PC-3 (cell line): ENCODE measurements around the gene TUBB1. TPM values are rescaled to one million over a fixed set of nuclear protein-coding genes. Genes with fewer than 3 reads are reported as not detected.

Source experiments
- ATAC-seq: fragments of 200-7000 bp; cut with Tn5 transposase; 2 replicates; pipeline ENCODE4 v1.9.1; 2020; ENCODE audit warnings: mild to moderate bottlenecking, moderate library complexity
- BruUV-seq: library from RNA; stranded (reverse); fragments of 400-500 nt; replicated peaks from 2 replicates; lab custom pipeline; 2021; lab: Mats Ljungman, UMichigan
- CTCF ChIA-PET: fragments of 300-600 bp; sonication (Branson Sonifier 250); formaldehyde crosslinking; loops from one replicate; lab custom pipeline; 2022; ENCODE audit warnings: antibody characterized with exemption; lab: Charles Lee
- POLR2A ChIA-PET: fragments of 300-600 bp; sonication (Branson Sonifier 250); formaldehyde crosslinking; loops from one replicate; lab custom pipeline; 2022; ENCODE audit warnings: antibody characterized with exemption; ENCODE audit not compliant: unreplicated experiment; lab: Charles Lee
- DNase-seq: peaks from one replicate; pipeline ENCODE4 v3.0.0-alpha.2; 2015
- H2AFZ ChIP-seq: fragments of 300-600 bp; sonication (generic); 2 replicates; pipeline ENCODE4 v1.6.0; 2016; ENCODE audit warnings: antibody characterized with exemption, low read length
- H3F3A ChIP-seq: fragments of 300-600 bp; sonication (generic); one replicate; pipeline ENCODE4 v1.6.0; 2017; ENCODE audit warnings: antibody characterized with exemption, low read length, control low read depth, mild to moderate bottlenecking; ENCODE audit not compliant: unreplicated experiment
- H3K27ac ChIP-seq: fragments of 300-600 bp; sonication (generic); 2 replicates; pipeline ENCODE4 v1.5.1; 2016; ENCODE audit warnings: mild to moderate bottlenecking, low read length
- H3K27me3 ChIP-seq: fragments of 300-600 bp; sonication (generic); 2 replicates; pipeline ENCODE4 v1.6.1; 2016; ENCODE audit warnings: low read length, mixed read lengths
- H3K36me3 ChIP-seq: fragments of 300-600 bp; sonication (generic); 2 replicates; pipeline ENCODE4 v1.6.1; 2016; ENCODE audit warnings: low read depth, mixed run types, low read length, mixed read lengths
- H3K4me1 ChIP-seq: fragments of 300-600 bp; sonication (generic); 2 replicates; pipeline ENCODE4 v1.5.1; 2016; ENCODE audit warnings: low read length; ENCODE audit not compliant: insufficient read depth
- H3K4me2 ChIP-seq: fragments of 300-600 bp; sonication (generic); 2 replicates; pipeline ENCODE4 v1.6.0; 2016; ENCODE audit warnings: low read length
- H3K4me3 ChIP-seq: fragments of 300-600 bp; sonication (generic); 2 replicates; pipeline ENCODE4 v1.5.1; 2016; ENCODE audit warnings: mild to moderate bottlenecking, low read length, mixed read lengths
- H3K79me2 ChIP-seq: fragments of 300-600 bp; sonication (generic); 2 replicates; pipeline ENCODE4 v1.6.1; 2017; ENCODE audit warnings: low read length, mixed read lengths
- H3K9ac ChIP-seq: fragments of 300-600 bp; sonication (generic); 2 replicates; pipeline ENCODE4 v1.6.0; 2016; ENCODE audit warnings: mild to moderate bottlenecking, low read length
- H3K9me2 ChIP-seq: fragments of 300-600 bp; sonication (generic); replicated peaks from 2 replicates; pipeline ENCODE4 v1.6.1; 2016; ENCODE audit warnings: mixed run types, low read length, mixed read lengths
- H3K9me3 ChIP-seq: fragments of 300-600 bp; sonication (generic); 2 replicates; pipeline ENCODE4 v1.6.1; 2016; ENCODE audit warnings: low read length, mixed read lengths
- H4K20me1 ChIP-seq: fragments of 300-600 bp; sonication (generic); 2 replicates; pipeline ENCODE4 v1.6.1; 2016; ENCODE audit warnings: low read length, mixed read lengths
- EZH2 ChIP-seq: fragments of 300-600 bp; sonication (generic); IDR thresholded peaks from one replicate; pipeline ENCODE4 v1.6.1; 2017; ENCODE audit warnings: antibody characterized with exemption, mild to moderate bottlenecking, low read length; ENCODE audit not compliant: unreplicated experiment
- EZH2phosphoT487 ChIP-seq: fragments of 300-600 bp; sonication (generic); IDR thresholded peaks from 2 replicates; pipeline ENCODE4 v1.6.1; 2018; ENCODE audit warnings: mild to moderate bottlenecking, antibody characterized with exemption, low read length, borderline replicate concordance
- intact Hi-C: fragments of 100-400 bp; cut with micrococcal nuclease; formaldehyde crosslinking; loops from 2 replicates; pipeline ENCODE4 v1.9.0; 2023
- total RNA-seq: library from RNA; depleted of rRNA; stranded (reverse); fragments of >200 nt; gene quantifications from 2 replicates; pipeline ENCODE4 v1.2.3, GENCODE V29; 2014
- TF ChIP-seq, protein P1 (sequence below): fragments of 300-600 bp; sonication (generic); conservative IDR thresholded peaks from 2 replicates; pipeline ENCODE4 v1.5.1; 2017; ENCODE audit warnings: antibody characterized with exemption, low read depth, mild to moderate bottlenecking, low read length

Gene TUBB1
- total RNA-seq, 1 experiment from 2014 or later: not detected

DNA sequence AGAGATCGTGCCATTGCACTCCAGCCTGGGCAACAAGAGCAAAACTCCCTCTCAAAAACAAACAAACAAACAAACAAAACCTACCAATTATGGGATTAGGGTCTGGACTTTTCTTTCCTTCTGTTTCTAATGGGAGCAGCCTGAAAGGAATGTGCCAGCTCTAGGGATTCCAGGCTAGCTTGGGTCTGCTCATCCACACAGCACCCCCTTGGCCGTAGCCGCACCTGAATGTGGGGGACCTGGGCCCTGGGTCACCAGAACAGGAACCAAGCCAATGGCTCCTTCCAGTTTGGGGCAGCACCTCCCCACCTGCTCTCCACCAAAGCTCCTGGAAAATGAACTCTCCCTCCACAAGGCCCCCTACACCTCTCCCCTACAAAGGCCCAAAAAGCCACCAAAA, 18.9 kb upstream of the TUBB1 start:
- intact Hi-C loops: no loop called here
- Histone ChIP-seq H3K9me2 (no peaks in the 10 kb centered on the region), H3K9me3 (no peaks in the 10 kb centered on the region), H3K4me2 (no peak overlapping the region), H3K36me3 (peaks cover 21% of the 10 kb centered on the region), H3K4me1 (peaks cover 13% of the 10 kb centered on the region), H4K20me1 (no peaks in the 10 kb centered on the region), H3K9ac (no peak overlapping the region), H3K27me3 (no peaks in the 10 kb centered on the region), H3K4me3 (no peak overlapping the region), H2AFZ (no peak overlapping the region), H3F3A (no peaks in the 10 kb centered on the region), H3K79me2 (peaks cover 15% of the 10 kb centered on the region), H3K27ac (no peak overlapping the region)
- ChIA-PET POLR2A (no interaction called here), CTCF (no interaction called here)
- ATAC-seq (no peak), DNase-seq (no peak)
- no TSS peak for BruUV-seq
- TF ChIP-seq, protein P1, sequence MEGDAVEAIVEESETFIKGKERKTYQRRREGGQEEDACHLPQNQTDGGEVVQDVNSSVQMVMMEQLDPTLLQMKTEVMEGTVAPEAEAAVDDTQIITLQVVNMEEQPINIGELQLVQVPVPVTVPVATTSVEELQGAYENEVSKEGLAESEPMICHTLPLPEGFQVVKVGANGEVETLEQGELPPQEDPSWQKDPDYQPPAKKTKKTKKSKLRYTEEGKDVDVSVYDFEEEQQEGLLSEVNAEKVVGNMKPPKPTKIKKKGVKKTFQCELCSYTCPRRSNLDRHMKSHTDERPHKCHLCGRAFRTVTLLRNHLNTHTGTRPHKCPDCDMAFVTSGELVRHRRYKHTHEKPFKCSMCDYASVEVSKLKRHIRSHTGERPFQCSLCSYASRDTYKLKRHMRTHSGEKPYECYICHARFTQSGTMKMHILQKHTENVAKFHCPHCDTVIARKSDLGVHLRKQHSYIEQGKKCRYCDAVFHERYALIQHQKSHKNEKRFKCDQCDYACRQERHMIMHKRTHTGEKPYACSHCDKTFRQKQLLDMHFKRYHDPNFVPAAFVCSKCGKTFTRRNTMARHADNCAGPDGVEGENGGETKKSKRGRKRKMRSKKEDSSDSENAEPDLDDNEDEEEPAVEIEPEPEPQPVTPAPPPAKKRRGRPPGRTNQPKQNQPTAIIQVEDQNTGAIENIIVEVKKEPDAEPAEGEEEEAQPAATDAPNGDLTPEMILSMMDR: no peak
- TF ChIP-seq EZH2 (no peak), EZH2phosphoT487 (no peak)

DNA sequence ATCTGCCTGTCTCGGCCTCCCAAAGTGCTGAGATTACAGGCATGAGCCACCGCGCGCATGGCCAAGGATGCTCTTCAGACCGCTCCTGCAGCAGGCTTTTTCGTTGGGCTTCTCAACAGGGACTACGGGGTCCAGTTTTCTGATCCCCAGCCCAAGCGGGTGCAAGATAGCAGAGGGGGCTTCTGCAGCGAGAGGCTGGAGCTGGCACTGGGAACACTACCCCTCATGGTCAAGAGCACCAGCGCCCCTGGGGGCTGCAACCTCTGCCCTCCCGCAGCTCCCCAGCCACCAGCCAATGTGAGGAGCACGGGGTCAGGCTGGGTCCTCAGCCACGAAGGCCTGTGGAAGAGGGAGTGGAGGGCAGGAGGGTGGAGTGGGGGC, 18.2 kb upstream of the TUBB1 start:
- no peaks in the 10 kb centered on the region for H3K27me3 ChIP-seq
- no peaks in the 10 kb centered on the region for H3K9me3 ChIP-seq
- H3K9ac ChIP-seq: no peak overlapping the region
- H3K4me2 ChIP-seq: no peak overlapping the region
- intact Hi-C loops: no loop called here
- ChIA-PET POLR2A (no interaction called here), CTCF (no interaction called here)
- H2AFZ ChIP-seq: no peak overlapping the region
- H3K4me3 ChIP-seq: no peak overlapping the region
- H3F3A ChIP-seq: no peaks in the 10 kb centered on the region
- no peaks in the 10 kb centered on the region for H4K20me1 ChIP-seq
- no peaks in the 10 kb centered on the region for H3K9me2 ChIP-seq
- peaks cover 14% of the 10 kb centered on the region; the same call in 1 of the 2 replicates for H3K36me3 ChIP-seq
- BruUV-seq: no TSS peak
- H3K27ac ChIP-seq: no peak overlapping the region
- peaks cover 22% of the 10 kb centered on the region for H3K79me2 ChIP-seq
- DNase-seq: no peak
- H3K4me1 ChIP-seq: peaks cover 13% of the 10 kb centered on the region
- ATAC-seq: no peak
- TF ChIP-seq EZH2 (no peak), EZH2phosphoT487 (no peak)
- TF ChIP-seq, protein P1: no peak

DNA sequence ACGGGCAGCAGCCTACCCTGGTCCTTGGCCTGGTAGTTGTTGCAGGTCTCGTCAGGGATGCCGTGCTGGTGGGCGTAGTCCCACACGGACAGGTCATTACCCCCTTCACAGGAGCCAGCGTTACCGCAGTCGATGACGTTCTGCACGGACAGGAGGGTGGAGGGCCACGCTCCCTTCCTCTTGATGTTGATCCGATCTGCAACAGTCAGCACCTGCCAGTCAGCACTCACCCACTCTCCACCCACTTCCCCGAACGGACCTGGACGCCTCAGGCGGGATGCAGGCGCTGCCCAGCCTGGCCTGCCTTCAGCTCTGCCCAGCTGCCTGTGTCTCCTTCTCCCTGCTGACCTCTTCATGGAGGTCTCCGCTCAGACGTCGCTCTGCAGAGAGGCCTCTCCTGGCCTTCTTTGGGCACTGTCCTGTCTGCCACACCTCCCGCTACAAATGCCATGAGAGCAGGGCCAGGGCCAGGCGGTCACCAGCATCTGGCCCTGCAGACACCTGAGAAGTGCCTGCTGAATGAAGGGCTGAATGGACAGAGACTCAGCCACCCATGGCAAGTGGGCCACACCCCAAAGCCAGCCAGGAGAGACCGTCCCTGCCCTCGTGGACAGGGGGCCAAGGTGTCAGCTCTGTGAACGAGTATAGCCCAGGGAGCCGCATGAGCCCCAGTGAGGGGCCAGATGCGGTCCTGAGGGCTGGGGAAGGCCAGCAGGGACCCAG, 17.6 kb upstream of the TUBB1 start:
- no peak overlapping the region for H3K4me3 ChIP-seq
- intact Hi-C loops: no loop called here
- no peak overlapping the region for H2AFZ ChIP-seq
- no peak overlapping the region for H3K9ac ChIP-seq
- no peak for TF ChIP-seq EZH2phosphoT487
- TF ChIP-seq, protein P1: no peak
- TF ChIP-seq EZH2: no peak
- peaks cover 9% of the 10 kb centered on the region; the same call in 1 of the 2 replicates for H3K36me3 ChIP-seq
- H4K20me1 ChIP-seq: no peaks in the 10 kb centered on the region
- H3K4me2 ChIP-seq: no peak overlapping the region
- H3K4me1 ChIP-seq: peaks cover 17% of the 10 kb centered on the region
- no peak for DNase-seq
- ChIA-PET POLR2A (no interaction called here), CTCF (no interaction called here)
- no peak for ATAC-seq
- no peak overlapping the region for H3K27ac ChIP-seq
- no peaks in the 10 kb centered on the region for H3K9me2 ChIP-seq
- H3F3A ChIP-seq: no peaks in the 10 kb centered on the region
- peaks cover 27% of the 10 kb centered on the region for H3K79me2 ChIP-seq
- H3K27me3 ChIP-seq: no peaks in the 10 kb centered on the region
- no TSS peak for BruUV-seq
- no peaks in the 10 kb centered on the region for H3K9me3 ChIP-seq
